ENCODE results near the gene MEI1.

Gene MEI1

GRCh38 chr22:41696703-41697102, 2.6 kb upstream of the MEI1 start:
- Histone ChIP-seq H3K27ac (no peak overlapping the region), H3K4me3 (IDR thresholded peaks at IDR 0.05; ENCODE audit: insufficient read depth, low read depth, low read length) (no peak overlapping the region), H2AFZ (ENCODE audit: low read depth) (peak overlapping the region; percentile 57)

GRCh38 chr22:41697126-41697775, 2.1 kb upstream of the MEI1 start:
- Histone ChIP-seq H4K20me1 (ENCODE audit: insufficient read depth) (no peaks in the 10 kb centered on the region), H3K36me3 (ENCODE audit: insufficient read depth) (no peaks in the 10 kb centered on the region), H3K79me2 (ENCODE audit: insufficient read depth, low read depth) (no peaks in the 10 kb centered on the region), H3K4me2 (peak overlapping the region; percentile 23), H3K9ac (peak overlapping the region; percentile 28; the same call in 1 of the 2 replicates), H2AFZ (ENCODE audit: low read depth) (peak overlapping the region; percentile 57), H3K4me1 (ENCODE audit: low read depth, poor library complexity, severe bottlenecking) (peaks cover 11% of the 10 kb centered on the region), H3K4me3 (IDR thresholded peaks at IDR 0.05; ENCODE audit: insufficient read depth, low read depth, low read length) (no peak overlapping the region), H3K27me3 (ENCODE audit: insufficient read depth, low read depth) (no peaks in the 10 kb centered on the region), H3K27ac (no peak overlapping the region)
- TF ChIP-seq CTCF (conservative IDR thresholded peaks at IDR 0.05; ENCODE audit: low read depth, low read length), result peak; percentile 98

More at GRCh38 chr22:41696703-41697102, 2.6 kb upstream of the MEI1 start:
- H3K79me2 ChIP-seq (ENCODE audit: insufficient read depth, low read depth), result no peaks in the 10 kb centered on the region
- no peaks in the 10 kb centered on the region for H4K20me1 ChIP-seq (ENCODE audit: insufficient read depth)
- no peak for TF ChIP-seq CTCF (conservative IDR thresholded peaks at IDR 0.05; ENCODE audit: low read depth, low read length)
- peak overlapping the region; percentile 23 for H3K4me2 ChIP-seq
- peaks cover 11% of the 10 kb centered on the region for H3K4me1 ChIP-seq (ENCODE audit: low read depth, poor library complexity, severe bottlenecking)
- no peaks in the 10 kb centered on the region for H3K27me3 ChIP-seq (ENCODE audit: insufficient read depth, low read depth)
- H3K9ac ChIP-seq, result peak overlapping the region; percentile 28; the same call in 1 of the 2 replicates
- no peaks in the 10 kb centered on the region for H3K36me3 ChIP-seq (ENCODE audit: insufficient read depth)

- Histone ChIP-seq H3K27me3 (ENCODE audit: insufficient read depth, low read depth) (no peaks in the 10 kb centered on the region), H2AFZ (ENCODE audit: low read depth) (no peak overlapping the region), H4K20me1 (ENCODE audit: insufficient read depth) (no peaks in the 10 kb centered on the region), H3K9ac (no peak overlapping the region), H3K36me3 (ENCODE audit: insufficient read depth) (no peaks in the 10 kb centered on the region), H3K4me2 (no peak overlapping the region), H3K79me2 (ENCODE audit: insufficient read depth, low read depth) (no peaks in the 10 kb centered on the region), H3K4me1 (ENCODE audit: low read depth, poor library complexity, severe bottlenecking) (peaks cover 11% of the 10 kb centered on the region), H3K27ac (no peak overlapping the region), H3K4me3 (IDR thresholded peaks at IDR 0.05; ENCODE audit: insufficient read depth, low read depth, low read length) (no peak overlapping the region)
- TF ChIP-seq CTCF (conservative IDR thresholded peaks at IDR 0.05; ENCODE audit: low read depth, low read length), result no peak
These were observed 733 bp downstream of the MEI1 start for GRCh38 chr22:41700108-41700364.

- no peak for TF ChIP-seq CTCF (conservative IDR thresholded peaks at IDR 0.05; ENCODE audit: low read depth, low read length)
- Histone ChIP-seq H3K36me3 (ENCODE audit: insufficient read depth) (no peaks in the 10 kb centered on the region), H3K79me2 (ENCODE audit: insufficient read depth, low read depth) (no peaks in the 10 kb centered on the region), H4K20me1 (ENCODE audit: insufficient read depth) (no peaks in the 10 kb centered on the region), H3K27ac (no peak overlapping the region), H3K4me2 (no peak overlapping the region), H3K27me3 (ENCODE audit: insufficient read depth, low read depth) (no peaks in the 10 kb centered on the region), H3K9ac (no peak overlapping the region), H2AFZ (ENCODE audit: low read depth) (no peak overlapping the region), H3K4me1 (ENCODE audit: low read depth, poor library complexity, severe bottlenecking) (no peaks in the 10 kb centered on the region), H3K4me3 (IDR thresholded peaks at IDR 0.05; ENCODE audit: insufficient read depth, low read depth, low read length) (no peak overlapping the region)
These were observed 3.5 kb downstream of the MEI1 start for GRCh38 chr22:41702763-41703162.

All from KMS-11 (cell line).